OCI-LY3 (cell line): ENCODE measurements around the gene GPR18.

Experiments used
- H2AFZ ChIP-seq: fragments of 200-600, 300-600 bp; shearing (Covaris generic); 2 replicates; pipeline ENCODE4 v1.6.0; 2014; ENCODE audit warnings: antibody characterized with exemption, low read depth, low read length
- H3K27ac ChIP-seq: fragments of 200-600, 300-600 bp; sonication (generic); 2 replicates; pipeline ENCODE4 v1.5.1; 2014; ENCODE audit warnings: mild to moderate bottlenecking, low read length, moderate library complexity, mixed read lengths
- H3K27me3 ChIP-seq: fragments of 200-600, 300-600 bp; sonication (generic); 2 replicates; pipeline ENCODE4 v1.6.1; 2014; ENCODE audit warnings: low read depth, low read length, mixed read lengths
- H3K36me3 ChIP-seq: fragments of 200-600, 300-600 bp; sonication (generic); replicated peaks from 2 replicates; pipeline ENCODE3; 2014; ENCODE audit warnings: low read depth, low read length, mixed read lengths
- H3K4me1 ChIP-seq: fragments of 300-600, 200-600 bp; sonication (generic); 2 replicates; pipeline ENCODE4 v1.6.1; 2014; ENCODE audit warnings: low read length, mixed read lengths
- H3K4me2 ChIP-seq: fragments of 200-600, 300-600 bp; sonication (generic); 2 replicates; pipeline ENCODE4 v1.6.1; 2014; ENCODE audit warnings: low read length, mixed read lengths
- H3K4me3 ChIP-seq: fragments of 300-600, 200-600 bp; sonication (generic); 2 replicates; pipeline ENCODE4 v1.5.1; 2014; ENCODE audit warnings: antibody characterized with exemption, mild to moderate bottlenecking, low read length, moderate library complexity
- H3K79me2 ChIP-seq: fragments of 300-600, 200-600 bp; shearing (Covaris generic); 2 replicates; pipeline ENCODE4 v1.6.1; 2014; ENCODE audit warnings: mild to moderate bottlenecking, low read length, mixed read lengths
- H3K9ac ChIP-seq: fragments of 300-600, 200-600 bp; shearing (Covaris generic); 2 replicates; pipeline ENCODE4 v1.6.0; 2014; ENCODE audit warnings: mild to moderate bottlenecking, low read length, moderate library complexity
- H3K9me3 ChIP-seq: fragments of 200-600, 300-600 bp; shearing (Covaris generic); 2 replicates; pipeline ENCODE4 v1.6.1; 2014; ENCODE audit warnings: low read length, mixed read lengths; ENCODE audit not compliant: insufficient read depth
- H4K20me1 ChIP-seq: fragments of 200-600, 300-600 bp; sonication (generic); 2 replicates; pipeline ENCODE4 v1.6.1; 2016; ENCODE audit warnings: low read length, mixed read lengths; ENCODE audit not compliant: insufficient read depth
- EZH2phosphoT487 ChIP-seq: fragments of 200-600 bp; shearing (Covaris generic); IDR thresholded peaks from 2 replicates; pipeline ENCODE4 v1.6.1; 2018; ENCODE audit warnings: antibody characterized with exemption, mixed run types, low read depth
- TF ChIP-seq, protein P1 (sequence below): fragments of 200-600, 300-600 bp; sonication (generic); IDR thresholded peaks from 2 replicates; pipeline ENCODE4 v1.5.1; 2014; ENCODE audit warnings: antibody characterized with exemption, low read length, low read depth

The GPR18 gene

DNA sequence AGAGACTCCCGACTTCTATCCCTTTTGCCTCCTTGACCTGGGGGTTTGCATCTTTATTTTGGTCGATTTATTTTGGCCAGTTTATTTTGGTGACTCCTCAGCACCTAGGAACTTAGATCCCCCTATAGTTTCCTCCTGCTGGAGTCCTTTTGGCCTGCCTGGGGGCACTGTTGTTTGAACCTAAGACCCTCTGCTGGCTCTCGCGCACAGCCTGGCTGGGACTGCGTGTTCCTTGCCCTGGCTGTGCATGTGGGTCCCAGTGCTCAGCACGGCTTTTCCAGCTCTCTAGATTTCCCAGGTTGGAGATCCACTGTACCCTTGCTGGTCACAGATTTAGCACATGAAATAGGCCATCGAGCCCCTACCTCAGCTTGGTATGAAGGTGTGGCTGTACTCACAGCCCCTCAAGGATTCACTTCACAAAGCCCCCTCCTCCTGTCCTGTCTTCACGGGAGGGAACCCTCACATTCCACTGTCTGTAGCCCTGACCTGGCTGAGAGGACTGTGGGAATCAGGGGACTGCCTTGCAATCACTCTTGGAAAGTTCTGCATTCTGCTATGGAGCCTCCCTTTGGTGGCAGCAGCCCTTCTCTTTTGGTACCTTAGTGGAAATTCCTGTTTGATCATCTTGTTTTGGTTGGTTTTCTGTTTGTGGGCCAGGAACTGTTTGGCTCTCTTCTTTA is 49.2 kb downstream of the GPR18 start:
- no peak overlapping the region for H3K9ac ChIP-seq
- H3K4me2 ChIP-seq = no peak overlapping the region
- no peak overlapping the region for H3K4me3 ChIP-seq
- peaks cover 29% of the 10 kb centered on the region for H3K27me3 ChIP-seq
- peaks cover 90% of the 10 kb centered on the region for H4K20me1 ChIP-seq
- H3K79me2 ChIP-seq = peaks cover 51% of the 10 kb centered on the region
- H3K9me3 ChIP-seq = no peaks in the 10 kb centered on the region
- peaks cover 22% of the 10 kb centered on the region for H3K36me3 ChIP-seq
- H3K4me1 ChIP-seq = peaks cover 14% of the 10 kb centered on the region
- TF ChIP-seq, protein P1, sequence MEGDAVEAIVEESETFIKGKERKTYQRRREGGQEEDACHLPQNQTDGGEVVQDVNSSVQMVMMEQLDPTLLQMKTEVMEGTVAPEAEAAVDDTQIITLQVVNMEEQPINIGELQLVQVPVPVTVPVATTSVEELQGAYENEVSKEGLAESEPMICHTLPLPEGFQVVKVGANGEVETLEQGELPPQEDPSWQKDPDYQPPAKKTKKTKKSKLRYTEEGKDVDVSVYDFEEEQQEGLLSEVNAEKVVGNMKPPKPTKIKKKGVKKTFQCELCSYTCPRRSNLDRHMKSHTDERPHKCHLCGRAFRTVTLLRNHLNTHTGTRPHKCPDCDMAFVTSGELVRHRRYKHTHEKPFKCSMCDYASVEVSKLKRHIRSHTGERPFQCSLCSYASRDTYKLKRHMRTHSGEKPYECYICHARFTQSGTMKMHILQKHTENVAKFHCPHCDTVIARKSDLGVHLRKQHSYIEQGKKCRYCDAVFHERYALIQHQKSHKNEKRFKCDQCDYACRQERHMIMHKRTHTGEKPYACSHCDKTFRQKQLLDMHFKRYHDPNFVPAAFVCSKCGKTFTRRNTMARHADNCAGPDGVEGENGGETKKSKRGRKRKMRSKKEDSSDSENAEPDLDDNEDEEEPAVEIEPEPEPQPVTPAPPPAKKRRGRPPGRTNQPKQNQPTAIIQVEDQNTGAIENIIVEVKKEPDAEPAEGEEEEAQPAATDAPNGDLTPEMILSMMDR = no peak
- TF ChIP-seq EZH2phosphoT487 = no peak
- no peak overlapping the region for H2AFZ ChIP-seq
- H3K27ac ChIP-seq = no peak overlapping the region

DNA sequence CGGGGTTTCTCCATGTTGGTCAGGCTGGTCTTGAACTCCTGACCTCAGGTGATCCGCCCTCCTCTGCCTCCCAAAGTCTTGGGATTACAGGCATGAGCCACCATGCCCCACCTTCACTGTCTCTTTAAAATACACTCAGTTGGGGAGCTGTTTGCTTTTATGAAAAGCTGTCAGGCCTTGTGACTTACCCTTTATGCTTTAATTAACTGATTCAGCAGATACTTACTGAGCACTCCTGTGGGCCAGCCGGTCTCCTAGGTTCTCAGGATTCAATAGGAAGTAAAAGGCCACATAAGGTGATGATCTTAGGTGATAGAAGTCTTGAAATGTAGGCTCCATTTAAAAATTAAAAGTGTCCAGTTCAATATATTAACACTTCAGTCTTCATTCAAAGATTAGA is 50.0 kb downstream of the GPR18 start:
- TF ChIP-seq, protein P1 = no peak
- TF ChIP-seq EZH2phosphoT487 = no peak
- Histone ChIP-seq H3K36me3 (peaks cover 22% of the 10 kb centered on the region), H3K79me2 (peaks cover 51% of the 10 kb centered on the region), H3K4me1 (peaks cover 22% of the 10 kb centered on the region), H3K27me3 (peaks cover 37% of the 10 kb centered on the region), H3K27ac (no peak overlapping the region), H2AFZ (no peak overlapping the region), H3K9me3 (no peaks in the 10 kb centered on the region), H3K4me3 (no peak overlapping the region), H4K20me1 (peaks cover 93% of the 10 kb centered on the region), H3K9ac (no peak overlapping the region), H3K4me2 (no peak overlapping the region)

GRCh38 chr13:99207511-99207910 is 50.7 kb downstream of the GPR18 start:
- Histone ChIP-seq H3K79me2 (peaks cover 52% of the 10 kb centered on the region), H2AFZ (no peak overlapping the region), H3K27me3 (peaks cover 40% of the 10 kb centered on the region), H4K20me1 (peaks cover 92% of the 10 kb centered on the region), H3K4me3 (no peak overlapping the region), H3K9me3 (no peaks in the 10 kb centered on the region), H3K9ac (no peak overlapping the region), H3K4me1 (peaks cover 24% of the 10 kb centered on the region), H3K36me3 (peaks cover 22% of the 10 kb centered on the region), H3K4me2 (no peak overlapping the region), H3K27ac (no peak overlapping the region)
- TF ChIP-seq, protein P1 = no peak
- TF ChIP-seq EZH2phosphoT487 = no peak

- no peak overlapping the region for H3K4me3 ChIP-seq
- no peaks in the 10 kb centered on the region for H3K9me3 ChIP-seq
- peaks cover 27% of the 10 kb centered on the region for H3K4me1 ChIP-seq
- peaks cover 57% of the 10 kb centered on the region for H3K79me2 ChIP-seq
- TF ChIP-seq EZH2phosphoT487 = no peak
- TF ChIP-seq, protein P1 = no peak
- H3K27ac ChIP-seq = no peak overlapping the region
- peaks cover 92% of the 10 kb centered on the region for H4K20me1 ChIP-seq
- H3K4me2 ChIP-seq = no peak overlapping the region
- H3K9ac ChIP-seq = no peak overlapping the region
- H3K36me3 ChIP-seq = peaks cover 22% of the 10 kb centered on the region
- H3K27me3 ChIP-seq = peaks cover 47% of the 10 kb centered on the region
- H2AFZ ChIP-seq = no peak overlapping the region
Measured at GRCh38 chr13:99206873-99207272, 51.3 kb downstream of the GPR18 start.
